NB4 (cell line): ENCODE data around the gene GOLM1.

Source experiments
- MYC ChIP-seq: IDR thresholded peaks from 2 replicates; pipeline ENCODE4 v1.6.1; 2011; ENCODE audit warnings: low read depth, low read length
- POLR2A ChIP-seq: IDR thresholded peaks from 2 replicates; pipeline ENCODE4 v1.6.1; 2011; ENCODE audit warnings: mild to moderate bottlenecking; ENCODE audit not compliant: insufficient read length; ENCODE audit errors: extremely low read depth
- TF ChIP-seq, protein P1 (sequence below): IDR thresholded peaks from one replicate; pipeline ENCODE4 v1.5.1; 2012; ENCODE audit warnings: low read depth, low read length
- TF ChIP-seq, protein P2 (sequence below): IDR thresholded peaks from 2 replicates; pipeline ENCODE4 v1.6.1; 2011; ENCODE audit warnings: low read depth, low read length

GRCh38 chr9:86064220-86064619, 35.1 kb downstream of the GOLM1 start:
- TF ChIP-seq POLR2A (no peak), MYC (no peak)
- TF ChIP-seq, protein P1, sequence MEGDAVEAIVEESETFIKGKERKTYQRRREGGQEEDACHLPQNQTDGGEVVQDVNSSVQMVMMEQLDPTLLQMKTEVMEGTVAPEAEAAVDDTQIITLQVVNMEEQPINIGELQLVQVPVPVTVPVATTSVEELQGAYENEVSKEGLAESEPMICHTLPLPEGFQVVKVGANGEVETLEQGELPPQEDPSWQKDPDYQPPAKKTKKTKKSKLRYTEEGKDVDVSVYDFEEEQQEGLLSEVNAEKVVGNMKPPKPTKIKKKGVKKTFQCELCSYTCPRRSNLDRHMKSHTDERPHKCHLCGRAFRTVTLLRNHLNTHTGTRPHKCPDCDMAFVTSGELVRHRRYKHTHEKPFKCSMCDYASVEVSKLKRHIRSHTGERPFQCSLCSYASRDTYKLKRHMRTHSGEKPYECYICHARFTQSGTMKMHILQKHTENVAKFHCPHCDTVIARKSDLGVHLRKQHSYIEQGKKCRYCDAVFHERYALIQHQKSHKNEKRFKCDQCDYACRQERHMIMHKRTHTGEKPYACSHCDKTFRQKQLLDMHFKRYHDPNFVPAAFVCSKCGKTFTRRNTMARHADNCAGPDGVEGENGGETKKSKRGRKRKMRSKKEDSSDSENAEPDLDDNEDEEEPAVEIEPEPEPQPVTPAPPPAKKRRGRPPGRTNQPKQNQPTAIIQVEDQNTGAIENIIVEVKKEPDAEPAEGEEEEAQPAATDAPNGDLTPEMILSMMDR = no peak
- TF ChIP-seq, protein P2, sequence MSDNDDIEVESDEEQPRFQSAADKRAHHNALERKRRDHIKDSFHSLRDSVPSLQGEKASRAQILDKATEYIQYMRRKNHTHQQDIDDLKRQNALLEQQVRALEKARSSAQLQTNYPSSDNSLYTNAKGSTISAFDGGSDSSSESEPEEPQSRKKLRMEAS = no peak
